Measurements from ENCODE around the gene SLCO4A1.
"Not testable (repeated sequence)": the region's sequence is repeated elsewhere in the genome, so short reads cannot be mapped to it uniquely, and the experiment has no call there.

SLCO4A1 gene

GRCh38 chr20:62665153-62665754 is 23.0 kb downstream of the SLCO4A1 start:
- DNase-seq (ENCODE audit: low read depth, low spot score), result no peak

- no peak for DNase-seq (ENCODE audit: low read depth, low spot score)
Measured at GRCh38 chr20:62665826-62666735, 23.8 kb downstream of the SLCO4A1 start.

GRCh38 chr20:62666736-62667529 is 24.6 kb downstream of the SLCO4A1 start:
- no peak for DNase-seq (ENCODE audit: low read depth, low spot score)

GRCh38 chr20:62667530-62668440 is 25.5 kb downstream of the SLCO4A1 start:
- DNase-seq (ENCODE audit: low read depth, low spot score), result no peak

GRCh38 chr20:62668441-62669027 is 26.2 kb downstream of the SLCO4A1 start:
- DNase-seq (ENCODE audit: low read depth, low spot score), result no peak

- DNase-seq (ENCODE audit: low read depth, low spot score), result no peak
Measured at GRCh38 chr20:62669249-62669648, 26.9 kb downstream of the SLCO4A1 start.

- no peak for DNase-seq (ENCODE audit: low read depth, low spot score)
Measured at GRCh38 chr20:62670156-62670555, 27.9 kb downstream of the SLCO4A1 start.

- DNase-seq (ENCODE audit: low read depth, low spot score), result no peak
Measured at GRCh38 chr20:62670998-62671397, 28.7 kb downstream of the SLCO4A1 start.

GRCh38 chr20:62671765-62672164 is 29.5 kb downstream of the SLCO4A1 start:
- no peak for DNase-seq (ENCODE audit: low read depth, low spot score)

GRCh38 chr20:62674370-62674769 is 32.1 kb downstream of the SLCO4A1 start:
- no peak for DNase-seq (ENCODE audit: low read depth, low spot score)

GRCh38 chr20:62675156-62675876 is 33.0 kb downstream of the SLCO4A1 start:
- DNase-seq (ENCODE audit: low read depth, low spot score), result no peak

- no peak for DNase-seq (ENCODE audit: low read depth, low spot score)
Measured at GRCh38 chr20:62675877-62676260, 33.6 kb downstream of the SLCO4A1 start.

GRCh38 chr20:62676976-62677375 is 34.7 kb downstream of the SLCO4A1 start:
- no peak for DNase-seq (ENCODE audit: low read depth, low spot score)

- no peak for DNase-seq (ENCODE audit: low read depth, low spot score)
Measured at GRCh38 chr20:62677678-62678077, 35.4 kb downstream of the SLCO4A1 start.

- DNase-seq (ENCODE audit: low read depth, low spot score), result no peak
Measured at GRCh38 chr20:62678553-62678952, 36.2 kb downstream of the SLCO4A1 start.

GRCh38 chr20:62679978-62680589 is 37.8 kb downstream of the SLCO4A1 start:
- no peak for DNase-seq (ENCODE audit: low read depth, low spot score)

GRCh38 chr20:62682912-62683517 is 40.7 kb downstream of the SLCO4A1 start:
- no peak for DNase-seq (ENCODE audit: low read depth, low spot score)

GRCh38 chr20:62683660-62684322 is 41.5 kb downstream of the SLCO4A1 start:
- DNase-seq (ENCODE audit: low read depth, low spot score), result not testable (repeated sequence)

- DNase-seq (ENCODE audit: low read depth, low spot score), result no peak
Measured at GRCh38 chr20:62684981-62685380, 42.7 kb downstream of the SLCO4A1 start.

All from activated naive CD8-positive, alpha-beta T cell treated with anti-CD3 and anti-CD28 coated beads, Interleukin-2, amount 50 U/mL, for 16 hours (primary cell).